H9 (cell line): ENCODE measurements around the gene TXNDC8. TPM values are rescaled to one million over a fixed set of nuclear protein-coding genes. Genes with fewer than 3 reads are reported as not detected.
"Not testable (repeated sequence)": the region's sequence is repeated elsewhere in the genome, so short reads cannot be mapped to it uniquely, and the experiment has no call there.

Experiments used
- DNase-seq: peaks from one replicate; pipeline ENCODE4 v3.0.0-alpha.2; 2017
- H2AFZ ChIP-seq: one replicate; pipeline ENCODE4 v1.6.1; 2013; ENCODE audit warnings: mild to moderate bottlenecking, low read length, control low read depth, moderate library complexity
- H2AK5ac ChIP-seq: 2 replicates; pipeline ENCODE4 v1.6.1; 2013; ENCODE audit warnings: low read length, control low read depth, mixed read lengths; ENCODE audit not compliant: insufficient read length
- H2BK120ac ChIP-seq: one replicate; pipeline ENCODE4 v1.6.1; 2013; ENCODE audit warnings: low read depth, mild to moderate bottlenecking, low read length, control low read depth, inconsistent platforms; ENCODE audit not compliant: poor library complexity, severe bottlenecking
- H2BK12ac ChIP-seq: 2 replicates; pipeline ENCODE4 v1.6.1; 2013; ENCODE audit warnings: low read length, control low read depth, mixed read lengths, low read depth; ENCODE audit not compliant: insufficient read length
- H2BK15ac ChIP-seq: 2 replicates; pipeline ENCODE4 v1.6.1; 2013; ENCODE audit warnings: low read depth, low read length, control low read depth
- H2BK20ac ChIP-seq: one replicate; pipeline ENCODE4 v1.6.1; 2013; ENCODE audit warnings: low read depth, mild to moderate bottlenecking, low read length, control low read depth, inconsistent platforms; ENCODE audit not compliant: poor library complexity, severe bottlenecking
- H2BK5ac ChIP-seq: 2 replicates; pipeline ENCODE4 v1.6.1; 2013; ENCODE audit warnings: low read length, control low read depth, mixed read lengths; ENCODE audit not compliant: insufficient read length
- H3K14ac ChIP-seq: 2 replicates; pipeline ENCODE4 v1.6.1; 2013; ENCODE audit warnings: low read length, control low read depth; ENCODE audit not compliant: insufficient read depth
- H3K18ac ChIP-seq: 2 replicates; pipeline ENCODE4 v1.6.1; 2013; ENCODE audit warnings: low read depth, mild to moderate bottlenecking, mixed read lengths, low read length, control low read depth; ENCODE audit not compliant: insufficient read length
- H3K23ac ChIP-seq: 2 replicates; pipeline ENCODE4 v1.6.1; 2013; ENCODE audit warnings: low read length, control low read depth, mixed read lengths, low read depth; ENCODE audit not compliant: insufficient read length
- H3K23me2 ChIP-seq: 2 replicates; pipeline ENCODE4 v1.6.1; 2013; ENCODE audit warnings: low read depth, mild to moderate bottlenecking, mixed read lengths, low read length, control low read depth; ENCODE audit not compliant: insufficient read length, poor library complexity, severe bottlenecking
- H3K27ac ChIP-seq: 2 replicates; pipeline ENCODE4 v1.5.1; 2013; ENCODE audit warnings: low read length, control low read depth, mixed read lengths, low read depth; ENCODE audit not compliant: insufficient read length
- H3K27me3 ChIP-seq: 2 replicates; pipeline ENCODE4 v1.6.1; 2013; ENCODE audit warnings: low read length, control low read depth, inconsistent platforms; ENCODE audit not compliant: insufficient read depth
- H3K4ac ChIP-seq: 2 replicates; pipeline ENCODE4 v1.6.1; 2013; ENCODE audit warnings: low read depth, mild to moderate bottlenecking, control low read depth, inconsistent platforms, low read length, moderate library complexity
- H3K4me1 ChIP-seq: 2 replicates; pipeline ENCODE4 v1.6.1; 2013; ENCODE audit warnings: low read length, control low read depth, inconsistent platforms; ENCODE audit not compliant: insufficient read depth
- H3K4me2 ChIP-seq: 2 replicates; pipeline ENCODE4 v1.6.1; 2013; ENCODE audit warnings: low read length, control low read depth, mixed read lengths; ENCODE audit not compliant: insufficient read length, insufficient read depth
- H3K56ac ChIP-seq: 2 replicates; pipeline ENCODE4 v1.6.1; 2013; ENCODE audit warnings: low read depth, mild to moderate bottlenecking, mixed read lengths, low read length, control low read depth; ENCODE audit not compliant: insufficient read length
- H3K79me1 ChIP-seq: 2 replicates; pipeline ENCODE4 v1.6.1; 2013; ENCODE audit warnings: low read depth, mild to moderate bottlenecking, moderate library complexity, low read length, control low read depth, inconsistent platforms; ENCODE audit not compliant: insufficient read depth, poor library complexity, severe bottlenecking
- H3K79me2 ChIP-seq: 2 replicates; pipeline ENCODE4 v1.6.1; 2013; ENCODE audit warnings: low read length, control low read depth, inconsistent platforms; ENCODE audit not compliant: insufficient read depth
- H3K9ac ChIP-seq: 2 replicates; pipeline ENCODE4 v1.6.1; 2013; ENCODE audit warnings: low read length, control low read depth, mixed read lengths; ENCODE audit not compliant: insufficient read length; ENCODE audit errors: extremely low read depth
- H3K9me3 ChIP-seq: one replicate; pipeline ENCODE4 v1.6.1; 2013; ENCODE audit warnings: low read depth, low read length, inconsistent platforms; ENCODE audit not compliant: control insufficient read depth
- H3T11ph ChIP-seq: one replicate; pipeline ENCODE4 v1.6.1; 2013; ENCODE audit warnings: mild to moderate bottlenecking, low read length, control low read depth, inconsistent platforms
- H4K20me1 ChIP-seq: one replicate; pipeline ENCODE4 v1.6.1; 2013; ENCODE audit not compliant: control insufficient read depth, insufficient read length, insufficient read depth
- H4K5ac ChIP-seq: 2 replicates; pipeline ENCODE4 v1.6.1; 2013; ENCODE audit warnings: low read depth, mild to moderate bottlenecking, mixed read lengths, low read length, control low read depth; ENCODE audit not compliant: insufficient read length
- H4K8ac ChIP-seq: replicated peaks from 2 replicates; pipeline ENCODE4 v1.6.1; 2013; ENCODE audit warnings: low read length, control low read depth, mixed read lengths, low read depth; ENCODE audit not compliant: insufficient read length
- H4K91ac ChIP-seq: 2 replicates; pipeline ENCODE4 v1.6.1; 2013; ENCODE audit warnings: low read depth, mild to moderate bottlenecking, moderate library complexity, mixed read lengths, low read length, control low read depth; ENCODE audit not compliant: insufficient read length
- H3K27ac Mint-ChIP-seq, 3 experiments: 2 replicates in 2 of 3; 3 replicates in 1 of 3; pipeline ENCODE4 v1.8.0; 2020 to 2021; ENCODE audit warnings: mixed read lengths in 3 of 3, mild to moderate bottlenecking in 1 of 3, moderate library complexity in 1 of 3
- H3K27me3 Mint-ChIP-seq: 2 replicates; pipeline ENCODE4 v1.8.0; 2021; ENCODE audit warnings: low read depth, mild to moderate bottlenecking, moderate library complexity, mixed read lengths
- H3K36me3 Mint-ChIP-seq, 3 experiments: 2 replicates in 2 of 3; 3 replicates in 1 of 3; pipeline ENCODE4 v1.8.0; 2020 to 2021; ENCODE audit warnings: low read depth in 3 of 3, mixed read lengths in 3 of 3; ENCODE audit not compliant: insufficient read depth in 1 of 3
- H3K4me1 Mint-ChIP-seq, 2 experiments: 2 replicates each; pipeline ENCODE4 v1.8.0; 2020; ENCODE audit warnings: mixed read lengths in 2 of 2
- H3K4me3 Mint-ChIP-seq, 2 experiments: 2 replicates in 1 of 2; 3 replicates in 1 of 2; pipeline ENCODE4 v1.8.0; 2020 to 2021; ENCODE audit warnings: mild to moderate bottlenecking in 2 of 2, mixed read lengths in 2 of 2, moderate library complexity in 1 of 2
- H3K9me3 Mint-ChIP-seq, 2 experiments: 2 replicates in 1 of 2; 3 replicates in 1 of 2; pipeline ENCODE4 v1.8.0; 2020; ENCODE audit warnings: mild to moderate bottlenecking in 2 of 2, mixed read lengths in 2 of 2, moderate library complexity in 1 of 2
- CTCF ChIP-seq: fragments of 200-600 bp; sonication (generic); conservative IDR thresholded peaks from 3 replicates; pipeline ENCODE4 v1.8.0; 2021; ENCODE audit warnings: antibody characterized with exemption, mild to moderate bottlenecking
- WGBS: extraction: QIAGEN DNeasy Blood & Tissue Kit; methylation state at CpG from one replicate; pipeline ENCODE4 v1.1.7; 2013; ENCODE audit warnings: missing lambda C conversion rate, low lambda C conversion rate, mixed read lengths; ENCODE audit not compliant: insufficient read length; ENCODE audit errors: extremely low coverage; 5-methylcytosine and 5-hydroxymethylcytosine counted together
- total RNA-seq: library from RNA; stranded (reverse); gene quantifications from 2 replicates; pipeline ENCODE4 v1.2.1, GENCODE V29; 2021

The TXNDC8 gene
- total RNA-seq, 1 experiment from 2014 or later: not detected

GRCh38 chr9:110364451-110364850 is 26.8 kb upstream of the TXNDC8 start:
- no peaks in the 10 kb centered on the region for H3K9me3 Mint-ChIP-seq
- H3K27ac Mint-ChIP-seq: no peak overlapping the region
- no peaks in the 10 kb centered on the region for H3K4me1 Mint-ChIP-seq
- no peak overlapping the region for H2BK120ac ChIP-seq
- H4K5ac ChIP-seq: no peak overlapping the region
- no peak overlapping the region for H3K9ac ChIP-seq
- no peaks in the 10 kb centered on the region for H3K23me2 ChIP-seq
- H3K56ac ChIP-seq: no peak overlapping the region
- no peak overlapping the region for H2BK15ac ChIP-seq
- no peaks in the 10 kb centered on the region; the same call in 1 of the 2 replicates for H3K27me3 Mint-ChIP-seq
- H3K79me2 ChIP-seq: no peaks in the 10 kb centered on the region
- WGBS: no CpG with 5 or more reads among the region's 2 CpGs
- no peak overlapping the region for H4K91ac ChIP-seq
- H3K27me3 ChIP-seq: no peaks in the 10 kb centered on the region
- H3K18ac ChIP-seq: no peak overlapping the region
- no peak overlapping the region for H3T11ph ChIP-seq
- no peaks in the 10 kb centered on the region for H4K20me1 ChIP-seq
- no peak overlapping the region for H2BK20ac ChIP-seq
- no peak overlapping the region for H2BK5ac ChIP-seq
- H3K79me1 ChIP-seq: no peaks in the 10 kb centered on the region
- H3K23ac ChIP-seq: no peak overlapping the region
- H3K9me3 ChIP-seq: no peaks in the 10 kb centered on the region
- H3K27ac ChIP-seq: no peak overlapping the region
- no peak overlapping the region for H3K14ac ChIP-seq
- H3K4me2 ChIP-seq: no peak overlapping the region
- H3K4me3 Mint-ChIP-seq: no peak overlapping the region
- H2AFZ ChIP-seq: no peak overlapping the region
- no peak overlapping the region for H2BK12ac ChIP-seq
- no peak overlapping the region for H3K4ac ChIP-seq
- H4K8ac ChIP-seq: no peak overlapping the region
- no peak for TF ChIP-seq CTCF
- H2AK5ac ChIP-seq: no peak overlapping the region
- DNase-seq: no peak
- H3K4me1 ChIP-seq: no peaks in the 10 kb centered on the region
- H3K36me3 Mint-ChIP-seq: no peaks in the 10 kb centered on the region

- H3K27ac ChIP-seq, H3K4me1 Mint-ChIP-seq, H2BK120ac ChIP-seq, H3K9me3 ChIP-seq, H3K27ac Mint-ChIP-seq, H4K91ac ChIP-seq, H3K79me1 ChIP-seq, H3K9ac ChIP-seq, H3K4me1 ChIP-seq, H4K20me1 ChIP-seq, H3K4me3 Mint-ChIP-seq, H3K23ac ChIP-seq, H3K27me3 ChIP-seq, H2AFZ ChIP-seq, H3K27me3 Mint-ChIP-seq, H2BK20ac ChIP-seq, H4K5ac ChIP-seq, H3K23me2 ChIP-seq, H3K56ac ChIP-seq, H3K9me3 Mint-ChIP-seq, H3K36me3 Mint-ChIP-seq, H4K8ac ChIP-seq, H3K4me2 ChIP-seq, H3K14ac ChIP-seq, H2AK5ac ChIP-seq, H2BK12ac ChIP-seq, H2BK5ac ChIP-seq, H2BK15ac ChIP-seq, H3K4ac ChIP-seq, H3T11ph ChIP-seq, DNase-seq, H3K18ac ChIP-seq, H3K79me2 ChIP-seq: not testable (repeated sequence)
- no CpG with 5 or more reads among the region's 2 CpGs for WGBS
These were observed 21.3 kb upstream of the TXNDC8 start for GRCh38 chr9:110358992-110359391.
